HG03139 (cell line): Measurements from ENCODE around the gene SMARCA2.

Source experiments
- ATAC-seq: cut with Tn5 transposase; IDR thresholded peaks from one replicate; pipeline ENCODE4 v1.9.1; 2021; ENCODE audit not compliant: unreplicated experiment

Gene SMARCA2

DNA sequence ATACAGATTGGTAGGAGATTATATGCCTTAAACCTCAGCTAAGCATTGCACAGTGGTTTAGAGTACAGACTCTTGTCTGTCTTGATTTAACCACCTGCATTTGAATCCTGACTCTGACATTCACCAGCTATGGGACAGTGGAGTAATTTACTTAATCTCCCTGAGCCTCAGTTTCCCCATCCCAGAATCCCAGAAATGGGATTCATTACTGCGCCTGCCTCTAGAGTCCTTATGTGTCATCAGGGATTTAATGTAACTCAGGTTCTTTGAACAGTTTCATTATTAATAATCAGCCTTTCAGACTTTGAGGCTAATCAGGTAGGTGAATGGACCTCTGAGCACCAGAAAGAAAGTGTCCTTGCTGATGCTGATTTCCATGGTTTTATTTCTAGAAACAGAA is 149.1 kb downstream of the SMARCA2 start:
- ATAC-seq = no peak

- no peak for ATAC-seq
These were observed 151.1 kb downstream of the SMARCA2 start for GRCh38 chr9:2166203-2166602.

GRCh38 chr9:2169035-2169434 is 153.9 kb downstream of the SMARCA2 start:
- ATAC-seq = no peak

DNA sequence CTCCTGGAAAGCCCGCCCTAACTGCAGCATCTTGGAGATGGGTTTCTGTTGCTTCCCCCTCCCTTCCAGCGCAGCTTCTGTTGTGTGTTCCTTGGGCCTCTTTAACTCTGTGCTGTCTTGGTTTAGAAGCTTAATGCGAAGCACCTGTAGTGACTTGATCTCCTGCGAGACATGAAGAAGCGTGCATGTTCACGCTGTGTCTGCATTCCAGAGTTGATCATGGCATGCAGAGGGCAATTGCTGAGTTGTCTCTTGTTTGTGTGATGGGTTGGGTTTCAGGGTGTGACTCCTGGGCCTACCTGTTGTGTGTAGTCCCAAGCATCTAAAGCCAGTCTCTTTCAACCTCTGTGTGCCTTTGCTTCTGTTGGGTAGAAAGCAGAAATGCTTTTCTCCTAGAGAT is 155.6 kb downstream of the SMARCA2 start:
- ATAC-seq = no peak

DNA sequence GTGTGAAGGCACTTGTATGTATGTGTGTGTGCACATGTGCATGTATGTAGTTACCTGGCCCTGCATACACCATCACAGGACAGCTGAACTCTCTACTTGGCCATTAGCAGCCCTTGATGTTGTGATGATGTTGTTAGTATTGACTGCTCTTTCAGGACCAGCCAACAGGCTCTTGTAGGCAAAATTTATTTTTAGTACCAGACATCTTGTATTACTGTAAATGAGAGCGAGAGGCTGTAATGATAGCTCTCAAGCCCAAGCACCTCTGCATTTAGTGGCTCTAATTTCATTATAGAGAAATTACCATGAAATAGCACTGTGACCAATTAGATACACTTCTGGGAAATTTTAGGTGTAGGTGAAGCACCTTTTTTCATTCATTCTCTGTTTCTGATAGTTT is 158.0 kb downstream of the SMARCA2 start:
- no peak for ATAC-seq

- no peak for ATAC-seq
These were observed 158.7 kb downstream of the SMARCA2 start for GRCh38 chr9:2173861-2174260.

DNA sequence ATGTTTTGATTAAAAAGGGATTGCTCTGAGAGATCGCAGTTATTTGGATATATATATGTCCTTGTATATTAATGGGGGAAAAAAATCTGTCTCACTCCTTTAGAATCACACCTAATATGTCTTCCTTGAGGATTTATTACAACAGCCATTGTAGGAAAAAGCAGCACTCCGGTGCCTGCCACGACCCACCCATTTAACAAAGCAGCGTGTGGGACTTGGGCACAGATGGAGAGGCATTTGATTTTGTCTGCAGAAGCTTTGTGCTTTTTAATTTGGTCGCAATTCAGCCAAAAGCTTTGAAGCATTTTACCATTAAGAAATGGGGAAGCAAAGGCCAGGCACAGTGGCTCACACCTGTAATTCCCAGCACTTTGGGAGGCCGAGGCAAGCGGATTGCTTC is 159.2 kb downstream of the SMARCA2 start:
- ATAC-seq = no peak

DNA sequence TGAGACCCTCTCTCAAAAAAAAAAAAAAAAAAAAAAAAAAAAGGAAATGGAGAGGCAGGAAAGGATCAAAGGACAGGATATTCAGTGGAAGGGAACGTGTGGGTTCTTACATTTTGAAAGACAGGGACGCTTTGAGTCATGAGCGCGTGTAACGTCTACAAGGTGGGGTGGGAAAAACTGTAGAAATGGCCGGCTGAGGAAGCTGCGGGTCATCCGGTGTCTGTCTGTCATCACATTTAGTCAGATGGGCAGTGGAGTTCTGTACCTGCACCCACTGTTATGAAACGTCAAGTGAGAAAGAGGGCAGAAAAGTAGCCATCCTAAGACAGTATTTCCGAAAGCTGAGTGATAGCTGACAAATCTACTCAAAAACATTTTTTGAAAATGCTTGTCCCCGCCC is 159.8 kb downstream of the SMARCA2 start:
- no peak for ATAC-seq

- no peak for ATAC-seq
These were observed 162.0 kb downstream of the SMARCA2 start for GRCh38 chr9:2177121-2177520.

DNA sequence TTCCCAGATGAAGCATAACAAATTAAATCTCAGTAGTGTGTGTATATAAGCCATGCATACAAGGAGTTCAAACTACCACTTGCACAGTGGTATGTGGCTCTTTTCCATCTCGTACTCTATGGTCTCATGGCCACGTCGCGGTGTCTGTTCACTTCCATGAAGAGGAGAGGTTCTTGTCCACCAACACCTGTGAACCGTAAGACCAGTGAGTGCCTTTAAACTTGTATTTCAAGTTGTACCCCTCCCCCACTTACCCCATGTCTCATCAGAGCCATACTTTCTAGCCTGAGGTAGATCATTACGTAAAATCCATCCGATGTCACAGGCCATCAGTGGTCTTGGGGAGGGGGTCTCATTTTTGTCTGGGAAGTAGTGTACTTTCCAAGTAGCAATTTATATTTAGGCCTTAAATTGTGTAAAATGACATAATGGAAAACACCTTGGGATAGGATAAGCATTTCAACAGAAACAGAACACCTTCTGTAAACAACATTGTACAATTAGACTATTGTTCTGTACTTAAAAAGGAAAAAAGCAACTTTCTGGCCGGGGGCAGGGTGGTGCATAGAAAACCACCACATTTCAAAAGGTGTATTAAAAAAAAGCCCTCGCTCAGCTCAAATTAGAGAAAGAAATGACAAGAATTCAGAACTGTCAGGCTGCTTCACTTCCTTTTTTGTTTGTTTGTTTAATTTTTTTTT is 163.0 kb downstream of the SMARCA2 start:
- ATAC-seq = no peak

GRCh38 chr9:2179567-2179966 is 164.4 kb downstream of the SMARCA2 start:
- no peak for ATAC-seq

GRCh38 chr9:2180154-2180553 is 165.0 kb downstream of the SMARCA2 start:
- ATAC-seq = no peak

DNA sequence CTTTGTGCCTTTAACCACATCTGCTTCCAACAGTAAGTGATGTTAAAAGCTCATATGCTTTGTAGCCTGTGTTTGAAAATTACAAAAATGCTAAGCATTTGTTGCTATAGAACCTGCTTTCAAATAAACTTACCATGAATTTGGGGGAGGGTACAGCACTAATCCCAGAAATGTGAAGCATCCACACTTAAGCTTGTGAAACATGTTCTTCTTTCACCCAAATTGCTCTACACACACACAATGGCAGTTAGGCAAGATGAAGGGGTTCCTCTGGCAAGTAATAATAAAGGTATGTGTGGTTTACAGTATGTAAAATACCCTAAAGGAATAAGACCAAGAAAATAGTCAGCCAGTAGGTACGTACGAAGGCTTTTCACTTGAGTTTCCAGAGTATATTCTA is 165.6 kb downstream of the SMARCA2 start:
- ATAC-seq = no peak

DNA sequence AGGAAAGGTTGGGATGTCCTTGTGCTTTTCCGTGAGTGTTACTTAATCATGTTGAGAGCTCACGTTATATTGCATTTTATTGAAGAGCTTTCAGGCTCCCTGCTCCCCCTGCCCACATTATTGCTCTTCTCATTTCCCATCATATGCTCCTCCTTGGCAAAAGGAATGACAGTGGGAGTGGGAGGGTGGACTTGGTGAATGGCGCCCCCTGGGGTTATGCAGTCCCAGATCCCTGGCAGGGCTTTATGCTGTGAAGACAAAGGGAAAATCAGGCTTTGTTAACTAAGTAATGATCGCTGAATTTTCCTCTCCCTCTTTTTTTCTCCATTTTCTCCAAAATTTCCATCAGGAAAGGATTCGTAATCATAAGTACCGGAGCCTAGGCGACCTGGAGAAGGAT is 166.6 kb downstream of the SMARCA2 start:
- ATAC-seq = no peak

GRCh38 chr9:2190939-2191608 is 175.9 kb downstream of the SMARCA2 start:
- ATAC-seq = no peak

DNA sequence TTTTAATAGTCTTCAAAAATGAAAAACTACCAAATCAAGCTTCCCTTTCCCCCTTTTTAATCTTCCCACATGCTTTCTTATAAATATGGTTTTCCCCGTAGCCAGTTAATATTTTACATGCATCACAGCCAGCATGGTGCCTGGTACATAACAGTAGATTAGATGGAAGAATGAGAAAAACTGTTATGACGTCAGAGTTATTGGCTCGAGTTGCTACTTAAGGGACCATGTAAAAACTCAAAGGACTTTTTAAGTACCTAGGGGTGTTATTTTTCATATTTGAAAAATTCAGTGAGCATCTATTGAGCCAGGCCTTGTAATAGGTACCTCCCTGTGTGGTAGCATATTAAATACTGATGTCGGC is 176.4 kb downstream of the SMARCA2 start:
- no peak for ATAC-seq

DNA sequence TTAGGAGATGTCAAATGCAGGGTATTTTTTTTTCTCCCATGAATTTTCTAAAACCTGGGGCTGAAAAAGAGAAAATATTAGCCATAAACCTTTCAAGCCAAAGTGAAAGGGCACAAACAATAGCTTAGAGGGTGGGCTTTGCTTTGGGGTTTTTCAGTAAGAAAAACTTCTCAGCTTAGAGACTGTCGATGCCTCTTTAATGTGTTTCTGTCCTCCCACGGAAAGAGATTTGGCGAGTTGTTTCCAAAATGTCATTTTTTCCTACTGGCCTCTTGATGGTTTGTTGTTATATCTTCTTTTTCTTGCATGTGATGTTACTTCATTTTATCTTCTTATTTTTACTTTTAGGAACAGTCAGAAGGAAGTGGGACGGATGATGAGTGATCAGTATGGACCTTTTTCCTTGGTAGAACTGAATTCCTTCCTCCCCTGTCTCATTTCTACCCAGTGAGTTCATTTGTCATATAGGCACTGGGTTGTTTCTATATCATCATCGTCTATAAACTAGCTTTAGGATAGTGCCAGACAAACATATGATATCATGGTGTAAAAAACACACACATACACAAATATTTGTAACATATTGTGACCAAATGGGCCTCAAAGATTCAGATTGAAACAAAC is 177.3 kb downstream of the SMARCA2 start:
- ATAC-seq = no peak

DNA sequence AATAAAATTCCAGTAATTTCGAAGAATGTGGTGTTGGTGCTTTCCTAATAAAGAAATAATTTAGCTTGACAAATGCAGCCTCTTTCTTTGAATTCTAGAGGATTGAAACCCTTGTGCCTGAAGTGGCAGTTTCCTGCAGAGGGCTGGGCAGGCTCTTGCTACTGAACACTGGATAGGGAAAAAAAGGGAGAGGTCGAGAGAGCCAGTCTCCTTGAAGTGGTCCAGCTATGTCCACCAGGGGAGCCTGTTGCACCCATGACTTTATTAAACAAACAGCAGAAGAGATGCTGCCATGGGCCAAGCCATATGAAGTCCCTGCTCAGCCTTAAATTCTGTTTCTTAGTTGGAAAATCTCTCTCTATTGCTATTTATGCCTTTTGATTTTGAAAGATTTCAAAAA is 178.4 kb downstream of the SMARCA2 start:
- no peak for ATAC-seq

GRCh38 chr9:2195211-2195610 is 180.1 kb downstream of the SMARCA2 start:
- ATAC-seq = no peak

DNA sequence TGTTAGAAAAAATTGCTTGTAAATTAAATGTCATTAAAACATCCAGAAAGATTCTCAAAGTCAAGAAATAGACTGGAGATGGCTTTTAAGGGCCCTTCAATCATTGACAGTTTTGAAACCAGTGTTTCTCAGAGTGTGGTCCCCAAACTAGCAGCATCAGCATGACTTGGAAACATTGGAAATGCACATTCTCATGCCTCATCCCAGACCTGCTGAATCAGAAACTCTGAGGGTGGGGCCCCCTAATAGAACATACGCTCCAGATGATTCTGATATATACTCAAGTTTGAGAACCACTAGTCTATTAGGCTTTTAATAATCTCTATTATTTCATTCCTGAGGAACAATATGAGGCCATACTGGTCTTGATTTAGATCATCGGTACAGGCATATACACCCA is 181.6 kb downstream of the SMARCA2 start:
- no peak for ATAC-seq

DNA sequence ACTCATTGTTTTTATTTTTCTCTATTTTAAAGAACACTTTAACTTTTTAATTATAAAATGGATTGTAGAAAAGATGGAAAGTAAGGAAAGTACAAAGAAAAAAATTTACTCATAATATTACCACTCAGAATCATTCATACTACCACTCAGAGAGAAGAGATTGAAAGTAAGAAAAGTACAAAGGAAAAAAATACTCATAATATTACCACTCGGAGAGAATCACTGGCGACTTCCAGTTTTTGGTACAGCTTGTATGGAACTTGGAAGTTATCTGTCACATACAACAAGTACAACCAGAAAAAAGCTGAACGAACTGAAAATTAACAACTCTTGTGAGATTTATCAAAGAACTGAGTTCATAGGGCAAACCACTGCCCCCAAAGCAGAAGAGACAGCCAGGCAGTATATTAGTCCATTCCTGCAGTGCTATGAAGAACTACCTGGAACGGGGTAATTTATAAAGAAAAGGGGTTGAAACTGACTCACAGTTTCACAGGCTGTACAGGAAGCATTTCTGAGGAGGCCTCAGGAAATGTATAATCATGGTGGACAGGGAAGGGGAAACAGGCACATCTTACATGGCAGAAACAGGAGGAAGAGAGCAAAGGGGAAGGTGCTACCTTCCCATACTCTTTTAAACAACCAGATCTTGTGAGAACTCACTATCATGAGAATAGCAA is 183.9 kb downstream of the SMARCA2 start:
- no peak for ATAC-seq
